GM06990 (cell line): ENCODE results near the gene TMPRSS9.

Source experiments
- DNase-seq: peaks from one replicate; pipeline ENCODE4 v3.0.0-alpha.2; 2011; ENCODE audit not compliant: insufficient read length; ENCODE audit errors: extremely low read depth
- H3K27me3 ChIP-seq: replicated peaks from 2 replicates; pipeline ENCODE4 v1.6.0; 2011; ENCODE audit warnings: low read length; ENCODE audit not compliant: control insufficient read depth, insufficient read depth
- H3K36me3 ChIP-seq: 2 replicates; pipeline ENCODE4 v1.5.1; 2011; ENCODE audit warnings: low read length; ENCODE audit not compliant: control insufficient read depth, insufficient read depth
- H3K4me3 ChIP-seq: replicated peaks from 2 replicates; pipeline ENCODE4 v1.5.1; 2011; ENCODE audit warnings: low read depth, mild to moderate bottlenecking, control low read depth, low read length
- TF ChIP-seq, protein P1 (sequence below): IDR thresholded peaks from 2 replicates; pipeline ENCODE4 v1.5.1; 2011; ENCODE audit warnings: low read length, control low read depth, mild to moderate bottlenecking, inconsistent platforms; ENCODE audit not compliant: insufficient read depth, poor library complexity, severe bottlenecking

The TMPRSS9 gene

DNA sequence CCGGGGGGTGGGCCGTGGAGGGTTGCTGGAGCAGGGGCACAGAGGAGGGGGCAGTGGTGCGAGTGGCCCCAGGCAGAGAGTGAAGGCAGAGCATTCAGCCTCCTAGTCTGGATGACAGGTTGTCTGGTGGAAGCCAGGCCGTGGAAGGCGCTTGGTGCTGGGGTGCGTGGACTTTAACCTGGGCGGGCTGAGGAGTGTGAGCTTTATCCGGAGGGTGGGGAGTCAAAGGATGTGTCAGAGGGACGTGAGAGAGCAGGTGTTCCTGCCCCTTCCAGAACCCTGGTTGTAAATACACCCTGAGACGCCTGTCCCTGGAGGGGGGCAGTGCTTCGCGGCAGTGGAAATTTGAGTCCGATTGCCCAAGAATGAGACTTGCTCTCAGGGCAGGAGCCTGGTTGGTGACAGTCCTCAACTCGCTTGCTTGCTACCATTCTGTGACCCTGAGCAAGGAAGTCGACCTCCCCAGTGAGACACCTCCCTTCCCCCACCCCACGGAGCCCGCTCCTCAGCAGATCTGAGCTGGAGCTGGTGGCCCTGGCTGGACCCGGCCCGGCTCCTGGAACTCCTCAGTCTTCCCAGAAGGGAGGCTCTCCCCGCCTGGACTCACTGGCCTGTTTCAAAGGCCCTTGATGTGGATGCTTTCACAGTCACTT lies 29.3 kb upstream of the TMPRSS9 start:
- Histone ChIP-seq H3K36me3 (peaks cover 5% of the 10 kb centered on the region), H3K27me3 (no peaks in the 10 kb centered on the region), H3K4me3 (no peak overlapping the region)
- TF ChIP-seq, protein P1, sequence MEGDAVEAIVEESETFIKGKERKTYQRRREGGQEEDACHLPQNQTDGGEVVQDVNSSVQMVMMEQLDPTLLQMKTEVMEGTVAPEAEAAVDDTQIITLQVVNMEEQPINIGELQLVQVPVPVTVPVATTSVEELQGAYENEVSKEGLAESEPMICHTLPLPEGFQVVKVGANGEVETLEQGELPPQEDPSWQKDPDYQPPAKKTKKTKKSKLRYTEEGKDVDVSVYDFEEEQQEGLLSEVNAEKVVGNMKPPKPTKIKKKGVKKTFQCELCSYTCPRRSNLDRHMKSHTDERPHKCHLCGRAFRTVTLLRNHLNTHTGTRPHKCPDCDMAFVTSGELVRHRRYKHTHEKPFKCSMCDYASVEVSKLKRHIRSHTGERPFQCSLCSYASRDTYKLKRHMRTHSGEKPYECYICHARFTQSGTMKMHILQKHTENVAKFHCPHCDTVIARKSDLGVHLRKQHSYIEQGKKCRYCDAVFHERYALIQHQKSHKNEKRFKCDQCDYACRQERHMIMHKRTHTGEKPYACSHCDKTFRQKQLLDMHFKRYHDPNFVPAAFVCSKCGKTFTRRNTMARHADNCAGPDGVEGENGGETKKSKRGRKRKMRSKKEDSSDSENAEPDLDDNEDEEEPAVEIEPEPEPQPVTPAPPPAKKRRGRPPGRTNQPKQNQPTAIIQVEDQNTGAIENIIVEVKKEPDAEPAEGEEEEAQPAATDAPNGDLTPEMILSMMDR, result no peak
- no peak for DNase-seq

DNA sequence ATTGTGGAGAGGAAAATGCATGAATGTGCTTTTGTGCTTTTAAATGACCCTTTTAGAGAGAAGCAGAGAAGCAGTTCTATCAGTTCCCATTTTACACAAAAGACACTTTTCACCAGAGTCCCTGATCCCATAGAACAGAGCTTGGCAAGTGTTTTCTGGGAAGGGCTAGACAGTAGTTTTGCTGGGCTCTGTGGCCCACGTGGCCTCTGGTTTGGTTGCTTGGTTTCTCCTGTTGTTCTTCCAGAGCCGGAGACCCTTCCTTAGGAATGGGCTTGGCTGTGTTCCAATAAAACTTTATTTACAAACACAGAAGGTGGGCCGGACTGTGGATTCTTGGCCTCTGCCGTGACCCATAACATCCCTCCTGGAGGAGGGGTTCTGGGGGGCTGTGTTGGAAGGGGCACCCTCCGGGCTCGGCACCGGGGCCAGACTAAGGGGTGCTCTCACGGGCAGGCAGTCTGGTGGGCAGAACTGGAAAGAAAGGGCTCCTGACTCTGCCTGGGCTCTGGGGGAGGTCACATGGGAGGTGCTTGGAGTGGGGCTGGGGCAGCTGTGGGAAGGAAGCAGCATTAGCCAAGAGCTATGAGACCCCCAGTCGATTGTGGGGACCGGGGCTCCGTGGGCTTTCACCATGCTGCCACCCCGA lies 28.3 kb upstream of the TMPRSS9 start:
- no peaks in the 10 kb centered on the region for H3K27me3 ChIP-seq
- H3K36me3 ChIP-seq, result peaks cover under 1% of the 10 kb centered on the region
- H3K4me3 ChIP-seq, result peak overlapping the region; percentile 30; the same call in 1 of the 2 replicates
- no peak for DNase-seq
- TF ChIP-seq, protein P1, result no peak

DNA sequence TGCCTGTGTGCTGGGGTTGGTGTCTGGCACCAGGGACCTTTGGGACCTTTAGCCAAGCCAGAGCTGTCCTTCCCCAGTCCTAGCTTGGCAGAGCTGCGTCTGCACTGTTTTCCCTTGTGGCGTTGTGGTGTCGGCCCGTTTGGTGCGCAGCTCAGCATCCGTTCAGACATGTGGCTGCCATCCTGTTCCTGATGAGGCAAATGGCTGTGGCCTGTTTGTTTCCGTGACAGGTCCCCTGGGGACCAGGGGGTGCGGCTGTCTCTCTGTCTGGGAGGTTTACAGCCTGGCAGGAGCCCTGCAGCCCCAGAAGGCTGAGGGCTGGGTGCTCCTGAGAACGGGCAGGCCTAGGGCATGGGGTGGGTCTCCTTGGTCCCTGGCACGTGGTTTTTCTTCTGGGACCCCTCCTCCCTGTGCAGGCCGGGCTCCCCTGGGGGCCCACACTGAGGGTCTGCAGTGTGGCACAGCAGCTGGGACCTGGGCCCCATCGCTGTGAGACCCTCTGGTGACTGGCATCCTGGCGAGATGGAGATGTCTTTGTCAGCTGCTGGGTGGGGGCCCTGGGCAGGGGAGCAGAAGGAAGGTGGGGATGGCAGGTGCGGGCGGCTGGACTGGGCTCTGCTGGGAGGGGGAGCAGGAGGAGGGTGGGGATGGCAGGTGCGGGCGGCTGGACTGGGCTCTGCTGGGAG lies 27.6 kb upstream of the TMPRSS9 start:
- Histone ChIP-seq H3K36me3 (no peaks in the 10 kb centered on the region; the same call in 1 of the 2 replicates), H3K27me3 (no peaks in the 10 kb centered on the region), H3K4me3 (peak overlapping the region; percentile 30; the same call in 1 of the 2 replicates)
- peak; percentile 75 for DNase-seq
- TF ChIP-seq, protein P1, result no peak

DNA sequence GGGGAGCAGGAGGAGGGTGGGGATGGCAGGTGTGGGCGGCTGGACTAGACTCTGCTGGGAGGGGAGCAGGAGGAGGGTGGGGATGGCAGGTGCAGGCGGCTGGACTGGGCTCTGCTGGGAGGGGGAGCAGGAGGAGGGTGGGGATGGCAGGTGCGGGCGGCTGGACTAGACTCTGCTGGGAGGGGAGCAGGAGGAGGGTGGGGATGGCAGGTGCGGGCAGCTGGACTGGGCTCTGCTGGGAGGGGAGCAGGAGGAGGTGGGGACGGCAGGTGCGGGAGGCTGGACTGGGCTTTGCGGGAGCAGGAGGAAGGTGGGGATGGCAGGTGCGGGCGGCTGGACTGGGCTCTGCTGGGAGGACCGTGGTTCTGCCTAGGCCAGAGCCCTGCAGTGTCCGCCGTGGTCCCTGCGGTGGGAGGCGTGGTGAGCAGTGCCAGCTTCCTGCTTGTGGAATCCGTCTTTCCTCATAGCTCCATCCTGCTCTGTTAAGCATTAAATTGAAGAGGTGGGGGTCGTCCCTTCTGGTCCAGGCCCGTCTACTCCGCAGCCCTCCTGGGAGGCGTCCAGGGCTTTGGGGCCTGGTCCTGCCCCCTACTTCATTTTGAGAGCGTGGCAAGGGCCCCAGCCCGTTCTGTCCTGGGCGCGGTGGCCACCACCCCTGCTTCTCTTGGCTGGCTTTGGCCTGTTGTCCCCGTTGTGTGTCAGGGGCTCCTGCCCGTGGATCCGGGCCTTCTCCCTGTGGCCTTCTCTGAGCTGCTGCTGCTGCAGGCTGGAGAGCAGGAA lies 26.8 kb upstream of the TMPRSS9 start:
- Histone ChIP-seq H3K4me3 (no peak overlapping the region; the same call in 1 of the 2 replicates), H3K27me3 (no peaks in the 10 kb centered on the region), H3K36me3 (no peaks in the 10 kb centered on the region; the same call in 1 of the 2 replicates)
- no peak for DNase-seq
- TF ChIP-seq, protein P1, result no peak

DNA sequence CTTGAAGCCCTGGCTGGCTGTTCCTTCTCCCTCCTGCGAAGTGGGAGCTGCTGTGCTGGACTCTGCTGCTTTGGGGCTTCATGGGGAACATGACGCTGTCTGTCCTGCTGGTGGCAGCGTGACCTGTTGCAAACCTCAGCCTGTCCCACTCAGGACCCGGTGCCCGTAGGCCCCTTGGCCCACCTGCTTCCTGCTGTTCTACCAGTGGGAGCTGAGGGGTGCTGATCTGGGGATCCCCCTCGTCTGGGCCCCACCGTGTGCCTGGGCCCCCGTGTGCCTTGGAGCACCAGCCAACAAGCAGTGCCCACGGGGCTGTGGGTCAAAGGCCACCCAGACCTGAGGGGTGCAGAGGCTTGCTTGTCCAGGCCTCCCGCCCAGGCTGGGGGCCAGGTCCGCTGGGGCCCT lies 26.3 kb upstream of the TMPRSS9 start:
- no peak overlapping the region for H3K4me3 ChIP-seq
- TF ChIP-seq, protein P1, result no peak
- no peaks in the 10 kb centered on the region for H3K27me3 ChIP-seq
- DNase-seq, result no peak
- no peaks in the 10 kb centered on the region; the same call in 1 of the 2 replicates for H3K36me3 ChIP-seq
